ENCODE data around the gene MYMX.

- TF ChIP-seq, protein P1, sequence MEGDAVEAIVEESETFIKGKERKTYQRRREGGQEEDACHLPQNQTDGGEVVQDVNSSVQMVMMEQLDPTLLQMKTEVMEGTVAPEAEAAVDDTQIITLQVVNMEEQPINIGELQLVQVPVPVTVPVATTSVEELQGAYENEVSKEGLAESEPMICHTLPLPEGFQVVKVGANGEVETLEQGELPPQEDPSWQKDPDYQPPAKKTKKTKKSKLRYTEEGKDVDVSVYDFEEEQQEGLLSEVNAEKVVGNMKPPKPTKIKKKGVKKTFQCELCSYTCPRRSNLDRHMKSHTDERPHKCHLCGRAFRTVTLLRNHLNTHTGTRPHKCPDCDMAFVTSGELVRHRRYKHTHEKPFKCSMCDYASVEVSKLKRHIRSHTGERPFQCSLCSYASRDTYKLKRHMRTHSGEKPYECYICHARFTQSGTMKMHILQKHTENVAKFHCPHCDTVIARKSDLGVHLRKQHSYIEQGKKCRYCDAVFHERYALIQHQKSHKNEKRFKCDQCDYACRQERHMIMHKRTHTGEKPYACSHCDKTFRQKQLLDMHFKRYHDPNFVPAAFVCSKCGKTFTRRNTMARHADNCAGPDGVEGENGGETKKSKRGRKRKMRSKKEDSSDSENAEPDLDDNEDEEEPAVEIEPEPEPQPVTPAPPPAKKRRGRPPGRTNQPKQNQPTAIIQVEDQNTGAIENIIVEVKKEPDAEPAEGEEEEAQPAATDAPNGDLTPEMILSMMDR (IDR thresholded peaks at IDR 0.05), result no peak
- TF ChIP-seq POLR2AphosphoS5 (IDR thresholded peaks at IDR 0.05; ENCODE audit: insufficient read depth in 1 of 2, low read depth in 1 of 2), result peak; percentile 26 to 31
- TF ChIP-seq POLR2A (IDR thresholded peaks at IDR 0.05), result no peak
Observed at GRCh38 chr6:44201638-44202303, 15.0 kb upstream of the MYMX start.
